Thyroid gland (tissue), 4 donors: ENCODE measurements around the gene EML2. TPM values are rescaled to one million over a fixed set of nuclear protein-coding genes. Genes with fewer than 3 reads are reported as not detected.

Experiments used
- DNase-seq, 2 donors: peaks; one replicate each; pipeline ENCODE4 v3.0.0-alpha.2; 2019
- H3K27ac ChIP-seq, 3 donors: fragments of 200-600 bp; sonication (generic); 1 replicate in 2 of 3; 2 replicates in 1 of 3; pipeline ENCODE4 v1.5.1; 2016 to 2019; ENCODE audit warnings: mild to moderate bottlenecking in 1 of 3, moderate library complexity in 1 of 3
- H3K27me3 ChIP-seq: fragments of 200-600 bp; sonication (generic); one replicate; pipeline ENCODE4 v1.5.1; 2019
- H3K36me3 ChIP-seq, 2 donors: fragments of 200-600 bp; sonication (generic); one replicate each; pipeline ENCODE4 v1.5.1; 2016 to 2019
- H3K4me1 ChIP-seq, 2 donors: fragments of 200-600 bp; sonication (generic); one replicate each; pipeline ENCODE4 v1.5.1; 2017 to 2019
- H3K4me3 ChIP-seq, 3 donors: fragments of 200-600 bp; sonication (generic); replicated peaks in 1 of 3; 1 replicate in 2 of 3; 2 replicates in 1 of 3; pipeline ENCODE4 v1.5.1; 2016; ENCODE audit warnings: mild to moderate bottlenecking in 1 of 3
- H3K9me3 ChIP-seq: fragments of 200-600 bp; sonication (generic); one replicate; pipeline ENCODE4 v1.5.1; 2017
- CTCF ChIP-seq, 6 experiments: fragments of 200-600 bp in 3 of 6; fragments of 450-650 bp in 3 of 6; sonication (generic) in 3 of 6; IDR thresholded peaks; one replicate each; pipeline ENCODE4 v1.5.1; 2016 to 2019; ENCODE audit warnings: antibody characterized with exemption in 6 of 6, mild to moderate bottlenecking in 2 of 6, inconsistent platforms in 1 of 6, moderate library complexity in 1 of 6
- POLR2A ChIP-seq, 2 donors: fragments of 450-650 bp; IDR thresholded peaks; one replicate each; pipeline ENCODE4 v1.6.1; 2017; ENCODE audit warnings: antibody characterized with exemption in 2 of 2, mild to moderate bottlenecking in 2 of 2, moderate library complexity in 1 of 2
- WGBS, 2 donors: methylation state at CpG; one replicate each; pipeline ENCODE4 v1.1.5; 2017; 5-methylcytosine and 5-hydroxymethylcytosine counted together
- intact Hi-C: fragments of 100-400 bp; cut with DNase I; formaldehyde crosslinking; loops from one replicate; pipeline ENCODE4 v1.15.1; 2023
- total RNA-seq, 4 donors: library from RNA; depleted of rRNA; stranded (reverse); fragments of >200 nt; gene quantifications; one replicate each; pipeline ENCODE4 v1.2.3, GENCODE V29; 2016

Gene EML2
- total RNA-seq, 4 donors from 2014 or later = 33.1 to 148 (median 36.8) TPM

- no peaks in the 10 kb centered on the region for H3K27me3 ChIP-seq
- intact Hi-C loops = no loop called here
- H3K36me3 ChIP-seq = no peaks in the 10 kb centered on the region
- DNase-seq = no peak
- H3K4me1 ChIP-seq = peaks cover 5 to 11% of the 10 kb centered on the region in 2 donors
- H3K4me3 ChIP-seq = peak overlapping the region in 1 of 3 donors; percentile 63
- no peaks in the 10 kb centered on the region for H3K9me3 ChIP-seq
- 22 to 28% methylated on average over 7 of the region's 7 CpGs for WGBS, 2 donors
- H3K27ac ChIP-seq = peak overlapping the region; percentile 78 to 97 (median 94)
- TF ChIP-seq CTCF (IDR thresholded peaks at IDR 0.05) (no peak), POLR2A (IDR thresholded peaks at IDR 0.05) (no peak)
Measured at GRCh38 chr19:45585158-45585577, 54.0 kb downstream of the EML2 start.

- H3K9me3 ChIP-seq = no peaks in the 10 kb centered on the region
- TF ChIP-seq CTCF (IDR thresholded peaks at IDR 0.05) (peak in 1 of 6 experiments; percentile 19), POLR2A (IDR thresholded peaks at IDR 0.05) (peak in 1 of 2 donors; percentile 73)
Measured at GRCh38 chr19:45584332-45585157, 54.7 kb downstream of the EML2 start, which contains the start of gene OPA3. TSS of gene OPA3 (minus strand) at chr19:45584802. CDS start at chr19:45584764, 38 bp downstream.

GRCh38 chr19:45581576-45581975 lies 57.6 kb downstream of the EML2 start:
- H3K4me1 ChIP-seq = peaks cover 5 to 11% of the 10 kb centered on the region in 2 donors
- no peak overlapping the region for H3K4me3 ChIP-seq
- TF ChIP-seq CTCF (IDR thresholded peaks at IDR 0.05) (no peak), POLR2A (IDR thresholded peaks at IDR 0.05) (no peak)
- DNase-seq = no peak
- no peaks in the 10 kb centered on the region for H3K9me3 ChIP-seq
- intact Hi-C loops = no loop called here
- 93 to 94% methylated on average over 7 of the region's 7 CpGs for WGBS, 2 donors
- H3K27me3 ChIP-seq = no peaks in the 10 kb centered on the region
- H3K27ac ChIP-seq = no peak overlapping the region
- no peaks in the 10 kb centered on the region for H3K36me3 ChIP-seq

More at GRCh38 chr19:45584332-45585157, 54.7 kb downstream of the EML2 start, which contains the start of gene OPA3:
- Histone ChIP-seq H3K36me3 (no peaks in the 10 kb centered on the region), H3K27ac (peak within 1 kb of the TSS; percentile 85 to 97 (median 94)), H3K4me3 (peak within 1 kb of the TSS; percentile 51 to 79 (median 63)), H3K27me3 (no peaks in the 10 kb centered on the region), H3K4me1 (peaks cover 5 to 11% of the 10 kb centered on the region in 2 donors)
- intact Hi-C loops = no loop called here
- WGBS, 2 donors = 0 to 1% methylated on average over 45 to 60 of the region's 63 CpGs
- peak; percentile 100 for DNase-seq

- intact Hi-C loops = no loop called here
- 82 to 84% methylated on average over 5 of the region's 5 CpGs for WGBS, 2 donors
- Histone ChIP-seq H3K9me3 (no peaks in the 10 kb centered on the region), H3K27me3 (no peaks in the 10 kb centered on the region), H3K27ac (no peak overlapping the region), H3K4me1 (peaks cover 5 to 6% of the 10 kb centered on the region in 2 donors), H3K4me3 (no peak overlapping the region), H3K36me3 (no peaks in the 10 kb centered on the region)
- no peak for DNase-seq
- TF ChIP-seq CTCF (IDR thresholded peaks at IDR 0.05) = no peak
- no peak for TF ChIP-seq POLR2A (IDR thresholded peaks at IDR 0.05)
Measured at GRCh38 chr19:45578861-45579260, 60.3 kb downstream of the EML2 start.
